ENCODE measurements around the gene COPZ2. TPM values are rescaled to one million over a fixed set of nuclear protein-coding genes. Genes with fewer than 3 reads are reported as not detected.

The COPZ2 gene
- total RNA-seq, 1 donor from 2014 or later: 4.6 TPM

DNA sequence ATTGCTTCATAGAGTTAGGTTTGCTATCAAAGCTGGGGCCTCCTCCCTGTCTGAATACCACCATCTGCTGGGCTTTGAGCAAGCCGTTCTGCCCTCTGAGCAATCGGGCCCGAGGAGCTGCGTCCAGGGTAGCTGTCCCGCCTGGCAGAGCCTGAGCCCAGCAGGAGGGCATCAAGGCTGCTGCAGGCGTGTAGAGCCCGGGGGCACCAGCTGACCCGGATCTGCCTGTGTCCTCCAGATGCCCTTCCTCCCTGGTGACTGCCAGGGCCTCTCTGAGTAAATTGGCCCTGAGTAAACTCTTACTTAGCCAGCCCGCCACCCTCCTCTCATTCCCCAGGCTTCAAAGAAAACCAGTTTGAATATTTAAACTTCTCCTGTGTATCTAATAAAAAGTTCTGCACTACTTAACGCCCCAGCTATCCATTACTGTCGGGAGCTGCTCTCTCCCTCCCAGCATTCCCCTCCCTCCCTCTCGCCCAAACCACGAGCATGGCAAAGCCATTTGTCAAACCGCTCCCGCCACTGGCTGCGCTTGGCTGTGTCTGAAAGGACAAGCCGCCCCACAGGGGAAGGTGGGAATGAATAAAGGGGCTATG lies 50.3 kb downstream of the COPZ2 start:
- peak in 1 of 2 donors; percentile 25 for DNase-seq (ENCODE audit: low read depth in 2 of 2)

DNA sequence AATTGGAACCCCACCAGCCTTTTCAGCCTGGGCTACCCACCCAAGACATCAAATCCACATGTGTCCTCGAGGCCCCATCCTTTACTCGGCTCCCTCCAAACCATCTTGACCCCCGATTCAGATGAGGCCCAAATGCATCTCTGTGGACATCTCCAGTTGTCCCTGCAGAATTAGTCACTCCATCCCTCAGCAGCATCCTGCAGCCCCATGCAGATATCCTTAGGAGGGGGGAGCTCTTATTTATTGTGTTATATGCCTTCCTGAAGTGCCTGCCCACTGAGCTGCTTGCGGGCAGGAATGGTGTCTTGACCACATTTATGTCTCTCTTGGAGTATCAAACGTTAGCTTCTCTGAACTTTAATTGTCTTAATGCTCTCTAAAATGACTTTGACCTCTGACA lies 51.1 kb downstream of the COPZ2 start:
- DNase-seq (ENCODE audit: low read depth in 2 of 2): no peak

DNA sequence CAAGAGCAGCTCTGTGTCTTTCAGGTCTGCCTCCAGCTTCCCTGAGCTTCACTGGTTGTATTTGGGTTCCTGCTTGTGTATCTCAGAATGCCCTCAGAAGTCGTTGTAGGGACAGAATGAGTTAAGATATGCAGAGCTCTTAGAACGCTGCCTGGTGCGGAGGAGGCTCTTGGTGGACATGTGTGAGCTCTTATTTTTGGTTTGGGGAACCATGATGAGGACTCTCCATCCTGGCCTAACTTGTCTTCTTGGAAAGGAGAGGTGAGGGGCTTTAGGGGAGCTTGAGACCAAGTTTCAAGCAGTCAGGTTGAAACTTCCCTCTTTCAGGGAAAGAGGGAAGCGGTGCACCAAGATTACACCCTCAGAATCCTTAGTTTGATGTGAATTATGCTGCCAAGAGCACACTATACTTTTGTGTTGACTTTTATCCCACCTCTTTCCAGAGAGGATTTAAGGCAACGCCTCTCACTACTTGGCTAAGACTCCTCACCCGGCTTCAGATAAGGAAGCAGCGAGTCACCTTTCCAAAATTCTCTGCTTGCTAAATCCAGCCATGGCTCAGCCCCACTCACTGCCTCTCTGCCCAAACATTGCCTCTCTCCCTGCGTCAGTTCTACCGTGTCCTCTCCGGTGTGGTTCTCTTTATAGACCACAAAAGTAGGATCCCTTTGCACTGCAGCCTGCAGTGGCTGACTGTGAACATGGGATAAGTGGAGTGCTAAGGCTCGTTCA lies 53.9 kb downstream of the COPZ2 start:
- DNase-seq (ENCODE audit: low read depth in 2 of 2): no peak

DNA sequence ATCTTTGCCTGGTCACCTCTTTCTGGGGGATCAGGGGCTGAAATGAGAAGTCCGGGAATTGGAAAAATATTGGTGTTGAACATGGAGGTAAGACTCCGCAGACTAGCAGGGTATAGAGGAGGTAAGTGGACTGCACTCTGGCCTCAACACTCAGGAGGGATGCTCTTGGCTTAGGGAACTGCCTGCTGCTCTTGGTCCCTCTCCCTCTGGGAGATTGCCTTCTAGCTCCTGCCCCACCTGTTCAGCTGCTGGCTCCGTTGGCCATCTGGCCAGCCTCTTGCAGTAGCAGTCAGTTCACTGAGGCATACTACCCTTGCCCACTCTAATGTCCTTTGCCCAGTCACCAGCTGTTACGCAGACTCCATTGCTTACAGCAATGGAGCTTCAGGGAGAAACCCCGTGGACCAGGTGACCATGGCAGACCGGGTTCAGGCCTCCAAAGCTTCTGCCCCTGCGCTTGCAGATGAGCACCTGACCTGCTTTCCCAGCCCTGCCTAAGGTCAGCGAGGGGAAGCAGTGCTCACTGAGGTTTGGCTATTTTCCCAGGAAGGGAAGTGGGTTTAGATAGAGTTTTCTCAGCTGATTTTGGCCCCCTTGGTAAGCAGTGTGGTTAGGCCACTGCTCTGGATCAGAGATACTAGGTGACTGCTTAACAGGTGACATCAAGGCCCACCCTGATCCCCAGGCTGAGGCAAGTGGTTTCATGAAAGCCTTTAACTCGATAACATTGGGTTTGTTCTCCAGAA lies 54.8 kb downstream of the COPZ2 start:
- peak; percentile 21 to 25 for DNase-seq (ENCODE audit: low read depth in 2 of 2)

DNA sequence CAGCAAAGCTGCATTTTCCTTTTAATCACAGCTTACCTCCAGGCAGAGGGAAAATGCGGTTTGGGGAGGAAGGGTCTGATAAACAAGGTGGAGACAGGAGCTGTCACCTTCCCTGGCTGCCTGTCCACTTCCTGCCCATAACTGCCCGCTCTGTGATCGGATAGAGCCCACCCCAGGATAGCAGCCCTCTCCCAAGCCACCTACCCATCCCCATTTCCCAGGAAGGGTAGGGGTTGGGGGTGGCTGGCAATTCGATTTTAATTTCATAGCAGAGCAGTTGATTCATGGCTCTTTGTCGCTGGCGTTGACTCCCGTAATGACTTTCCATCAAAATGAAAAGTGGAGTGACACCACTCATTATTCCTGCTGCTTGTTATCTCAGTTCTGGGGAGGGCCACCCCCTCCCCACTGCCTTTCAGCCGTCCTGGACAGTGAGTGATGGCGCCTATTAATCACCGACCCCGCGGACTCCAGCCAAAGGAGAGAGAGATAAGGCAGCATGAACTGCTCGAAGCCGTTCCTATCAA lies 55.4 kb downstream of the COPZ2 start:
- DNase-seq (ENCODE audit: low read depth in 2 of 2): no peak

- no peak for DNase-seq (ENCODE audit: low read depth in 2 of 2)
Observed at GRCh38 chr17:47981462-47981861, 56.1 kb downstream of the COPZ2 start.

DNA sequence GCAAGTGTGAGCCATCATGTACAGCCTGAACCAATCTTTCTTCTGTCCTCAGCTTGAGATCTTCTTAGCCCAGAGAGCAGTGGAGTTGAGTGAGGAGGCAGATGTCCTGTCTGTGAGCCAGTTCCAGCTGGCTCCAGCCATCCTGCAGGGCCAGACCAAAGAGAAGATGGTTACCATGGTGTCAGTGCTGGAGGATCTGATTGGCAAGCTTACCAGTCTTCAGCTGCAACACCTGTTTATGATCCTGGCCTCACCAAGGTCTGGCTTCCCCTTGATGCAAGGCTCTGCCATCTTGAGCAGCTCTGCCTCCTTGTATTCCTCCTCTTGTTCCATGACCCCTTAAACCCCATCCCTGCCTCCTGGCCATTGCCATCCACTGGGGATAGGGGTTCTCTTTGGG lies 57.1 kb downstream of the COPZ2 start:
- DNase-seq (ENCODE audit: low read depth in 2 of 2): no peak

GRCh38 chr17:47978324-47978723 lies 59.3 kb downstream of the COPZ2 start:
- DNase-seq (ENCODE audit: low read depth in 2 of 2): peak; percentile 66 to 76

Other genes starting within 250 kb of the COPZ2 start
- gene OSBPL7, start 216.0 kb downstream of the COPZ2 start, total RNA-seq: 4.8 and 7.5 TPM in 2 replicates
- 16.3 and 18.3 TPM in 2 replicates for gene MRPL10, start 206.3 kb downstream of the COPZ2 start, total RNA-seq
- not detected in 2 replicates for gene LRRC46, start 206.1 kb downstream of the COPZ2 start, total RNA-seq
- 23.2 and 27.7 TPM in 2 replicates for gene SCRN2, start 196.5 kb downstream of the COPZ2 start, total RNA-seq
- gene SP6, start 186.6 kb downstream of the COPZ2 start, total RNA-seq: 0.65 and 3.0 TPM in 2 replicates
- gene SP2, start 141.6 kb downstream of the COPZ2 start, total RNA-seq: 0.87 and 1.8 TPM in 2 replicates
- gene PNPO, start 96.2 kb downstream of the COPZ2 start, total RNA-seq: 15.7 and 24.4 TPM in 2 replicates
- not detected in 2 replicates for gene PRR15L, start 79.9 kb downstream of the COPZ2 start, total RNA-seq
- gene CDK5RAP3, start 66.7 kb downstream of the COPZ2 start, total RNA-seq: 50.3 and 51.8 TPM in 2 replicates
- 72.6 and 93.5 TPM in 2 replicates for gene NFE2L1, start 10.6 kb upstream of the COPZ2 start, total RNA-seq
- gene CBX1, start 63.7 kb upstream of the COPZ2 start, total RNA-seq: 38.4 and 42.9 TPM in 2 replicates
- gene SNX11, start 70.0 kb upstream of the COPZ2 start, total RNA-seq: 10.7 and 13.5 TPM in 2 replicates